CD14-positive monocyte (primary cell): Measurements from ENCODE around the gene IGSF8. TPM values are rescaled to one million over a fixed set of nuclear protein-coding genes. Genes with fewer than 3 reads are reported as not detected.

Experiments used
- DNase-seq, 3 donors: peaks; one replicate each; pipeline ENCODE4 v3.0.0-alpha.2; 2011 to 2022
- H2AFZ ChIP-seq: 2 replicates; pipeline ENCODE4 v1.6.0; 2012; ENCODE audit warnings: mild to moderate bottlenecking, low read depth, low read length, inconsistent platforms; ENCODE audit not compliant: insufficient read depth, poor library complexity, severe bottlenecking
- H3K27ac ChIP-seq, 2 donors: 1 replicate in 1 of 2; 2 replicates in 1 of 2; pipeline ENCODE4 v1.5.1; 2012 to 2013; ENCODE audit warnings: low read length in 2 of 2, control low read depth in 1 of 2, inconsistent platforms in 1 of 2, low read depth in 1 of 2, mild to moderate bottlenecking in 1 of 2
- H3K27me3 ChIP-seq, 2 donors: one replicate each; pipeline versions ENCODE4 v1.6.0 to v1.6.1; 2011 to 2013; ENCODE audit warnings: low read length in 2 of 2; ENCODE audit not compliant: control insufficient read depth in 2 of 2, insufficient read depth in 2 of 2
- H3K36me3 ChIP-seq, 2 donors: replicated peaks in 1 of 2; 1 replicate in 1 of 2; 2 replicates in 1 of 2; pipeline versions ENCODE4 v1.5.1 to v1.6.1; 2012 to 2013; ENCODE audit warnings: low read length in 2 of 2, control low read depth in 1 of 2, inconsistent platforms in 1 of 2, mild to moderate bottlenecking in 1 of 2; ENCODE audit not compliant: insufficient read depth in 2 of 2, control insufficient read depth in 1 of 2
- H3K4me1 ChIP-seq, 2 donors: 1 replicate in 1 of 2; 2 replicates in 1 of 2; pipeline versions ENCODE4 v1.5.1 to v1.6.1; 2012 to 2013; ENCODE audit warnings: low read length in 2 of 2, control low read depth in 1 of 2, inconsistent platforms in 1 of 2, mild to moderate bottlenecking in 1 of 2, moderate library complexity in 1 of 2; ENCODE audit not compliant: insufficient read depth in 2 of 2, control insufficient read depth in 1 of 2
- H3K4me2 ChIP-seq: replicated peaks from 2 replicates; pipeline ENCODE3; 2012; ENCODE audit warnings: low read length, moderate library complexity, mild to moderate bottlenecking; ENCODE audit not compliant: poor library complexity, severe bottlenecking; ENCODE audit errors: extremely low read depth
- H3K4me3 ChIP-seq, 3 experiments: fragments of 200-600 bp in 1 of 3; sonication (generic) in 1 of 3; replicated peaks in 1 of 3; 1 replicate in 2 of 3; 2 replicates in 1 of 3; pipeline ENCODE4 v1.5.1; 2011 to 2013; ENCODE audit warnings: low read length in 3 of 3, mild to moderate bottlenecking in 3 of 3, control low read depth in 2 of 3, low read depth in 2 of 3, inconsistent platforms in 1 of 3, moderate library complexity in 1 of 3
- H3K79me2 ChIP-seq: 2 replicates; pipeline ENCODE4 v1.6.0; 2012; ENCODE audit warnings: mild to moderate bottlenecking, control low read depth, inconsistent platforms, low read length, moderate library complexity; ENCODE audit not compliant: insufficient read depth
- H3K9ac ChIP-seq: 2 replicates; pipeline ENCODE4 v1.6.0; 2017; ENCODE audit warnings: low read length, mild to moderate bottlenecking; ENCODE audit not compliant: insufficient read depth, poor library complexity, severe bottlenecking
- H3K9me3 ChIP-seq, 2 donors: replicated peaks in 1 of 2; 1 replicate in 1 of 2; 2 replicates in 1 of 2; pipeline versions ENCODE4 v1.5.1 to v1.6.1; 2012 to 2013; ENCODE audit warnings: low read length in 2 of 2, control low read depth in 1 of 2; ENCODE audit not compliant: control insufficient read depth in 1 of 2, insufficient read depth in 1 of 2
- H4K20me1 ChIP-seq: 2 replicates; pipeline ENCODE4 v1.6.0; 2012; ENCODE audit warnings: mild to moderate bottlenecking, low read length, control low read depth, moderate library complexity; ENCODE audit not compliant: insufficient read depth
- H3K27ac Mint-ChIP-seq, 7 donors: one replicate each; pipeline ENCODE4 v1.8.0; 2020; ENCODE audit warnings: mild to moderate bottlenecking in 7 of 7, mixed read lengths in 7 of 7, moderate library complexity in 6 of 7, inconsistent platforms in 2 of 7
- H3K27me3 Mint-ChIP-seq, 3 donors: one replicate each; pipeline ENCODE4 v1.8.0; 2021 to 2022; ENCODE audit warnings: low read depth in 3 of 3, mild to moderate bottlenecking in 3 of 3, mixed read lengths in 3 of 3, moderate library complexity in 3 of 3, inconsistent platforms in 1 of 3
- H3K36me3 Mint-ChIP-seq, 2 donors: one replicate each; pipeline ENCODE4 v1.8.0; 2020; ENCODE audit warnings: mixed read lengths in 2 of 2, inconsistent platforms in 1 of 2, mild to moderate bottlenecking in 1 of 2
- H3K4me1 Mint-ChIP-seq: one replicate; pipeline ENCODE4 v1.8.0; 2020; ENCODE audit warnings: mild to moderate bottlenecking, mixed read lengths
- H3K4me3 Mint-ChIP-seq, 2 donors: one replicate each; pipeline ENCODE4 v1.8.0; 2020; ENCODE audit warnings: mild to moderate bottlenecking in 2 of 2, mixed read lengths in 2 of 2, moderate library complexity in 1 of 2
- H3K9me3 Mint-ChIP-seq, 7 donors: one replicate each; pipeline ENCODE4 v1.8.0; 2020 to 2022; ENCODE audit warnings: mixed read lengths in 7 of 7, mild to moderate bottlenecking in 6 of 7, moderate library complexity in 6 of 7, inconsistent platforms in 2 of 7
- WGBS: methylation state at CpG from one replicate; pipeline ENCODE4 v1.1.5; 2013; ENCODE audit warnings: missing lambda C conversion rate; ENCODE audit not compliant: insufficient coverage; 5-methylcytosine and 5-hydroxymethylcytosine counted together
- intact Hi-C, 2 donors: fragments of 100-400 bp; cut with micrococcal nuclease; formaldehyde crosslinking; loops; one replicate each; pipeline versions ENCODE4 v1.15.0 to v1.15.1; 2023
- polyA plus RNA-seq, 3 donors: library from polyadenylated mRNA; depleted of rRNA in 1 of 3; unstranded in 2 of 3; stranded (reverse) in 1 of 3; fragments of 300-500 nt in 2 of 3; fragments of >200 nt in 1 of 3; fragmentation: Illumina TruSeq in 2 of 3; gene quantifications; 1 replicate in 2 of 3; 2 replicates in 1 of 3; pipeline ENCODE4 v1.2.3, GENCODE V29; 2012 to 2021
- TF ChIP-seq, protein P1 (sequence below): fragments of 200-600 bp; IDR thresholded peaks from one replicate; pipeline ENCODE4 v1.8.0; 2022; ENCODE audit warnings: antibody characterized with exemption, mild to moderate bottlenecking

The IGSF8 gene
- polyA plus RNA-seq, 3 donors = 9.6 to 23.9 (median 10.8) TPM

DNA sequence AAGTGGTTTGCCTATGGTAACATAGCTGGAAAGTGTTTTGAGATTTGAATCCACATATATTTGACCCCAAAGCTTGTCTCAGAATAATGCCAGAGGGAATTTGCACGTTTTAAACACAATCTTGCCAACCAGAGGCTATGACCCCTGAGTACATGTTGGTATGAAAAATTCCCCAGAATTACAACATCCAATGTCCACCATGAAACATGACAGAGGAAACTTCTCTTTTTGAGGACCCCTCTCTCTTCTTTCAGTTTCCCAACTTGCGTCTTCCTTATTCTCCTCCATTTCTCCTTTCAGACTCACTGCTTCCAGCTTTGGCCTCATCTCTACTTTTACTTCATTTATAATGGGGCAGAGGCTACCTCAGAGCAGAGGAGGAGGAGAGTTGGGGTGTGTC is 22.6 kb downstream of the IGSF8 start:
- WGBS = no CpG with 5 or more reads among the region's 2 CpGs
- Mint-ChIP-seq H3K27me3 (peaks cover 11 to 23% (median 19%) of the 10 kb centered on the region in 3 donors), H3K27ac (peak overlapping the region; percentile 16 to 91 (median 86))

DNA sequence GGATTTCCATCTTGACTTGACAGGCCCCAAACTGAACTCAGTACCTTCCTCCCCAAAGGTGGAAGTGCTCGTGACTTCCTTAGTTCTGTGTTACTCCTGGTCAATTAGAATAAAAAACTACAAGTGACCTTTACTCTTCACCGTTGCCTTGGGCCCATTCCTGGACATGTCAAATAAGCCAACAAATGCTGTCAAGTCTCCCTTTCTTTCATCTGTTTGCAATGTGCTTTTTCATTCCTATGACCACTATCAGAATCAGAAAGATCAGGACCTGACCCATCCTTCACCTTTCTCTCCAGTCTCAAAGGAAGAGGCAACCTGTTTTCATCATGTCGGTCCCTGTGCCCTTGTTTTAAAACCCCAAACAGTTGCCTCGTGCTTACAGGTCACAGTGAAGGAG is 23.6 kb downstream of the IGSF8 start:
- peaks cover 0 to 13% of the 10 kb centered on the region in 2 donors for H3K36me3 Mint-ChIP-seq
- Histone ChIP-seq H3K4me3 (no peak overlapping the region), H3K79me2 (no peaks in the 10 kb centered on the region), H3K9me3 (no peaks in the 10 kb centered on the region), H3K9ac (no peak overlapping the region), H3K4me2 (peak overlapping the region; percentile 38), H3K36me3 (no peaks in the 10 kb centered on the region), H4K20me1 (no peaks in the 10 kb centered on the region), H2AFZ (no peak overlapping the region), H3K27me3 (peaks cover 10 to 22% of the 10 kb centered on the region in 2 donors), H3K4me1 (peaks cover 51 to 63% of the 10 kb centered on the region in 2 donors), H3K27ac (peak overlapping the region in 1 of 2 donors; percentile 72)
- H3K4me3 Mint-ChIP-seq = peak overlapping the region in 1 of 2 donors; percentile 40
- peaks cover 0 to 7% (median 1%) of the 10 kb centered on the region in 7 donors for H3K9me3 Mint-ChIP-seq
- WGBS = 61% methylated on average over 3 of the region's 4 CpGs
- intact Hi-C loops = no loop called here
- TF ChIP-seq, protein P1, sequence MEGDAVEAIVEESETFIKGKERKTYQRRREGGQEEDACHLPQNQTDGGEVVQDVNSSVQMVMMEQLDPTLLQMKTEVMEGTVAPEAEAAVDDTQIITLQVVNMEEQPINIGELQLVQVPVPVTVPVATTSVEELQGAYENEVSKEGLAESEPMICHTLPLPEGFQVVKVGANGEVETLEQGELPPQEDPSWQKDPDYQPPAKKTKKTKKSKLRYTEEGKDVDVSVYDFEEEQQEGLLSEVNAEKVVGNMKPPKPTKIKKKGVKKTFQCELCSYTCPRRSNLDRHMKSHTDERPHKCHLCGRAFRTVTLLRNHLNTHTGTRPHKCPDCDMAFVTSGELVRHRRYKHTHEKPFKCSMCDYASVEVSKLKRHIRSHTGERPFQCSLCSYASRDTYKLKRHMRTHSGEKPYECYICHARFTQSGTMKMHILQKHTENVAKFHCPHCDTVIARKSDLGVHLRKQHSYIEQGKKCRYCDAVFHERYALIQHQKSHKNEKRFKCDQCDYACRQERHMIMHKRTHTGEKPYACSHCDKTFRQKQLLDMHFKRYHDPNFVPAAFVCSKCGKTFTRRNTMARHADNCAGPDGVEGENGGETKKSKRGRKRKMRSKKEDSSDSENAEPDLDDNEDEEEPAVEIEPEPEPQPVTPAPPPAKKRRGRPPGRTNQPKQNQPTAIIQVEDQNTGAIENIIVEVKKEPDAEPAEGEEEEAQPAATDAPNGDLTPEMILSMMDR = no peak
- peak in 2 of 3 donors; percentile 16 to 59 for DNase-seq
- peak overlapping the region; percentile 71 to 91 (median 82) for H3K27ac Mint-ChIP-seq
- H3K4me1 Mint-ChIP-seq = peaks cover 42% of the 10 kb centered on the region
- H3K27me3 Mint-ChIP-seq = peaks cover 13 to 23% (median 21%) of the 10 kb centered on the region in 3 donors

More for the DNA sequence above, 22.6 kb downstream of the IGSF8 start:
- peak overlapping the region; percentile 38 for H3K4me2 ChIP-seq
- peaks cover 47 to 54% of the 10 kb centered on the region in 2 donors for H3K4me1 ChIP-seq
- Mint-ChIP-seq H3K4me1 (peaks cover 35% of the 10 kb centered on the region), H3K4me3 (peak overlapping the region in 1 of 2 donors; percentile 58), H3K9me3 (peaks cover 0 to 2% (median 0%) of the 10 kb centered on the region in 7 donors), H3K36me3 (peaks cover 0 to 8% of the 10 kb centered on the region in 2 donors)
- intact Hi-C loops = no loop called here
- no peaks in the 10 kb centered on the region for H4K20me1 ChIP-seq
- no peak overlapping the region for H2AFZ ChIP-seq
- no peak overlapping the region for H3K9ac ChIP-seq
- no peaks in the 10 kb centered on the region for H3K36me3 ChIP-seq
- H3K27ac ChIP-seq = peak overlapping the region; percentile 60 to 72
- H3K79me2 ChIP-seq = no peaks in the 10 kb centered on the region
- peaks cover 18 to 25% of the 10 kb centered on the region in 2 donors for H3K27me3 ChIP-seq
- TF ChIP-seq, protein P1 = no peak
- H3K4me3 ChIP-seq = peak overlapping the region in 1 of 3 experiments; percentile 29
- H3K9me3 ChIP-seq = no peaks in the 10 kb centered on the region
- DNase-seq = peak; percentile 58 to 89 (median 77)
